ENCODE data around the gene CD8B. TPM values are rescaled to one million over a fixed set of nuclear protein-coding genes. Genes with fewer than 3 reads are reported as not detected.

The CD8B gene
- total RNA-seq, 1 donor from 2014 or later, result not detected

DNA sequence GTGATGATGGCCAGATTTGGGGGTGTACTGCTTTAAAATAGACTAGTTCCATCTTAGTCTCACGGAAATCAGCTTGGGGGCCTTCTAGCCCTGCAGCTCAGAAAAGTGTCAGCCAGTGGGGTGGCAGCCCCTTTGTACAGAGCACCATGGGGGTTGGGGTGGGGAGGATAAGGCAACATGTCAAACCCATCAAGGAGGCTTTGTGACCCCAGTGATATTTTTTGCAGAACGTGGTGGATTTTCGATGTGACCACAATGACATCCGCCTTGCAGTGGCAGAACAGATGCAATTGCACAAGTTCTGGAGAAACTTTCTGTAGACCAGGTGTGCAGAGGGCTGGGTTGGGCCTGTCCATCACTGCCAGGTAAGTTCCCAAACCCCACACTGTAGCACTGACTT is 67.9 kb downstream of the CD8B start:
- peaks cover 23% of the 10 kb centered on the region for H3K36me3 Mint-ChIP-seq (ENCODE audit: low read depth)
- peaks cover 25% of the 10 kb centered on the region for H3K9me3 Mint-ChIP-seq (ENCODE audit: low read depth)
- H3K27ac Mint-ChIP-seq (ENCODE audit: unreplicated experiment), result no peak overlapping the region
- no peak for TF ChIP-seq CTCF (IDR thresholded peaks at IDR 0.05)
- H3K27me3 Mint-ChIP-seq (ENCODE audit: low read depth), result peaks cover 69% of the 10 kb centered on the region
- H3K4me3 Mint-ChIP-seq (ENCODE audit: unreplicated experiment), result no peak overlapping the region
- DNase-seq (ENCODE audit: low spot score), result no peak
- peaks cover 12% of the 10 kb centered on the region for H3K4me1 Mint-ChIP-seq (ENCODE audit: low read depth)

- Mint-ChIP-seq H3K9me3 (ENCODE audit: low read depth) (peaks cover 17% of the 10 kb centered on the region), H3K36me3 (ENCODE audit: low read depth) (peaks cover 18% of the 10 kb centered on the region), H3K27ac (ENCODE audit: unreplicated experiment) (no peak overlapping the region), H3K4me3 (ENCODE audit: unreplicated experiment) (peak overlapping the region; percentile 56), H3K27me3 (ENCODE audit: low read depth) (peaks cover 77% of the 10 kb centered on the region), H3K4me1 (ENCODE audit: low read depth) (peaks cover 12% of the 10 kb centered on the region)
- no peak for TF ChIP-seq CTCF (IDR thresholded peaks at IDR 0.05)
- DNase-seq (ENCODE audit: low spot score), result no peak
These were observed 70.1 kb downstream of the CD8B start for GRCh38 chr2:86791573-86791972.

GRCh38 chr2:86790676-86791572 is 70.8 kb downstream of the CD8B start, which contains the start of gene CD8A:
CD8A (minus strand) TSS chr2:86790913; CDS start chr2:86790825, 88 bp downstream.
- peak within 1 kb of the TSS; percentile 56 for H3K4me3 Mint-ChIP-seq (ENCODE audit: unreplicated experiment)
- no peak for DNase-seq (ENCODE audit: low spot score)
- peaks cover 10% of the 10 kb centered on the region for H3K9me3 Mint-ChIP-seq (ENCODE audit: low read depth)
- H3K27me3 Mint-ChIP-seq (ENCODE audit: low read depth), result peaks cover 76% of the 10 kb centered on the region
- H3K36me3 Mint-ChIP-seq (ENCODE audit: low read depth), result peaks cover 12% of the 10 kb centered on the region
- H3K4me1 Mint-ChIP-seq (ENCODE audit: low read depth), result peaks cover 12% of the 10 kb centered on the region
- TF ChIP-seq CTCF (IDR thresholded peaks at IDR 0.05), result no peak
- H3K27ac Mint-ChIP-seq (ENCODE audit: unreplicated experiment), result no peak within 1 kb of the TSS

DNA sequence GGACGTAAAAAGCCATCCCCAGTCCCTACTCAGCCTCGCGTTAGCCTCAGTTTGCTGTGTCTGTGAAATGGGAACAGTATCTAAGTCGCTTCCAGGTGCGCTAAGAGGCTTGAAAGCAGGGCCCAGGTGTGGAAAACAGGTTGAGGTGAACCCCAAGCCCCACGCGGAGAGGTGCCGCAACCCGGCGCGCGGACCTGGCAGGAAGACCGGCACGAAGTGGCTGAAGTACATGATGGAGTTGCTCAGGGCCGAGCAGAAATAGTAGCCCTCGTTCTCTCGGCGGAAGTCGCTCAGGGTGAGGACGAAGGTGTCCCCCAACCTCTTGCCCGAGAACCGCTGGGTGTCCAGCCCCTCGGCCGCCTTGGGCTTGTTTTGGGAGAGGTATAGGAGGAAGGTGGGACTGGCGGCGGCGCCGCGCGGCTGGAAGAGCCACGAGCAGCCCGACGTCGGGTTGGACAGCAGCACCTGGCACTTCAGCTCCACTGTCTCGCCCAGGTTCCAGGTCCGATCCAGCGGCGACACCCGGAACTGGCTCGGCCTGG is 71.5 kb downstream of the CD8B start:
- no peak for DNase-seq (ENCODE audit: low spot score)
- H3K27me3 Mint-ChIP-seq (ENCODE audit: low read depth), result peaks cover 76% of the 10 kb centered on the region
- peak overlapping the region; percentile 33 for H3K4me3 Mint-ChIP-seq (ENCODE audit: unreplicated experiment)
- no peak for TF ChIP-seq CTCF (IDR thresholded peaks at IDR 0.05)
- peaks cover 3% of the 10 kb centered on the region for H3K9me3 Mint-ChIP-seq (ENCODE audit: low read depth)
- peaks cover 12% of the 10 kb centered on the region for H3K4me1 Mint-ChIP-seq (ENCODE audit: low read depth)
- H3K36me3 Mint-ChIP-seq (ENCODE audit: low read depth), result peaks cover 6% of the 10 kb centered on the region
- no peak overlapping the region for H3K27ac Mint-ChIP-seq (ENCODE audit: unreplicated experiment)

GRCh38 chr2:86789687-86790133 is 72.0 kb downstream of the CD8B start:
- H3K9me3 Mint-ChIP-seq (ENCODE audit: low read depth), result no peaks in the 10 kb centered on the region
- H3K4me3 Mint-ChIP-seq (ENCODE audit: unreplicated experiment), result no peak overlapping the region
- H3K4me1 Mint-ChIP-seq (ENCODE audit: low read depth), result peaks cover 12% of the 10 kb centered on the region
- peaks cover 71% of the 10 kb centered on the region for H3K27me3 Mint-ChIP-seq (ENCODE audit: low read depth)
- H3K36me3 Mint-ChIP-seq (ENCODE audit: low read depth), result peaks cover 3% of the 10 kb centered on the region
- TF ChIP-seq CTCF (IDR thresholded peaks at IDR 0.05), result no peak
- no peak overlapping the region for H3K27ac Mint-ChIP-seq (ENCODE audit: unreplicated experiment)
- no peak for DNase-seq (ENCODE audit: low spot score)
